ENCODE data around the gene POLR2H.
"Not testable (repeated sequence)": the region's sequence is repeated elsewhere in the genome, so short reads cannot be mapped to it uniquely, and the experiment has no call there.

Gene POLR2H

GRCh38 chr3:184335661-184336546 is 25.6 kb upstream of the POLR2H start:
- no peak for DNase-seq (ENCODE audit: low read depth)
- peak overlapping the region; percentile 64 for H3K4me3 ChIP-seq (ENCODE audit: low read length)
- no peak for TF ChIP-seq CTCF (conservative IDR thresholded peaks at IDR 0.05; ENCODE audit: low read depth, low read length)

GRCh38 chr3:184336547-184337398 is 24.7 kb upstream of the POLR2H start:
- peak overlapping the region; percentile 64 for H3K4me3 ChIP-seq (ENCODE audit: low read length)
- no peak for TF ChIP-seq CTCF (conservative IDR thresholded peaks at IDR 0.05; ENCODE audit: low read depth, low read length)
- no peak for DNase-seq (ENCODE audit: low read depth)

GRCh38 chr3:184337399-184337714 is 24.2 kb upstream of the POLR2H start, which contains the start of gene FAM131A:
Gene FAM131A (plus strand): TSS chr3:184337600. CDS start chr3:184337631, 31 bp downstream.
- H3K4me3 ChIP-seq (ENCODE audit: low read length), result peak within 1 kb of the TSS; percentile 64
- no peak for DNase-seq (ENCODE audit: low read depth)
- no peak for TF ChIP-seq CTCF (conservative IDR thresholded peaks at IDR 0.05; ENCODE audit: low read depth, low read length)

GRCh38 chr3:184337981-184338380 is 23.5 kb upstream of the POLR2H start:
- no peak for TF ChIP-seq CTCF (conservative IDR thresholded peaks at IDR 0.05; ENCODE audit: low read depth, low read length)
- no peak overlapping the region for H3K4me3 ChIP-seq (ENCODE audit: low read length)
- DNase-seq (ENCODE audit: low read depth), result no peak

GRCh38 chr3:184338511-184338945 is 23.0 kb upstream of the POLR2H start:
- TF ChIP-seq CTCF (conservative IDR thresholded peaks at IDR 0.05; ENCODE audit: low read depth, low read length), result peak; percentile 17
- peak overlapping the region; percentile 42 for H3K4me3 ChIP-seq (ENCODE audit: low read length)
- peak; percentile 72 for DNase-seq (ENCODE audit: low read depth)

GRCh38 chr3:184339001-184339400 is 22.5 kb upstream of the POLR2H start:
- no peak for DNase-seq (ENCODE audit: low read depth)
- peak overlapping the region; percentile 42 for H3K4me3 ChIP-seq (ENCODE audit: low read length)
- TF ChIP-seq CTCF (conservative IDR thresholded peaks at IDR 0.05; ENCODE audit: low read depth, low read length), result no peak

- DNase-seq (ENCODE audit: low read depth); H3K4me3 ChIP-seq (ENCODE audit: low read length): not testable (repeated sequence)
Observed at GRCh38 chr3:184339451-184340135, 21.9 kb upstream of the POLR2H start.

Measured in retinal pigment epithelial cell (primary cell).